GM12872 (cell line): ENCODE measurements around the gene PEAK3.

Experiments
- CTCF ChIP-seq: IDR thresholded peaks from 3 replicates; pipeline ENCODE4 v1.5.1; 2011; ENCODE audit warnings: low read depth, mild to moderate bottlenecking, low read length, moderate library complexity; ENCODE audit not compliant: insufficient read depth

Gene PEAK3

DNA sequence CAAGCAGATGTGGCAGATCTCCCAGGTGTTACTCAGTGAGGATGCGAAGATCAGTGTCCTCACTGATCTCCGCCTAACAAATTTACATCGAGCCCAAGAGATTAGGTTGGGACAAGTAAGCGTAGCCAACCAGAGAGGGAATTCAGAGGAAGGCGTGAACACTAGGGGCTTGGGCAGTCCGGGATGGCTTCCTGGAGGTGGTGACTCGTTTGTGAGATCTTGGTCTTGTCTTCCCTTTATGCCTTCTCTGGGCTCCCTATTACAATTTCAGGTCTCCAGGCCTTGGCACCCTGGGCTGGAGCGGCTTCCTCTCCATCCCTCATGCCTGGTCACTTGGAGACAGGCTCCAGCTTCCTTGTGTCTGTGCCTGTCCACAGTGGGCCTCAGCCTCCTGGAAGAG lies 39.2 kb downstream of the PEAK3 start:
- TF ChIP-seq CTCF = no peak

DNA sequence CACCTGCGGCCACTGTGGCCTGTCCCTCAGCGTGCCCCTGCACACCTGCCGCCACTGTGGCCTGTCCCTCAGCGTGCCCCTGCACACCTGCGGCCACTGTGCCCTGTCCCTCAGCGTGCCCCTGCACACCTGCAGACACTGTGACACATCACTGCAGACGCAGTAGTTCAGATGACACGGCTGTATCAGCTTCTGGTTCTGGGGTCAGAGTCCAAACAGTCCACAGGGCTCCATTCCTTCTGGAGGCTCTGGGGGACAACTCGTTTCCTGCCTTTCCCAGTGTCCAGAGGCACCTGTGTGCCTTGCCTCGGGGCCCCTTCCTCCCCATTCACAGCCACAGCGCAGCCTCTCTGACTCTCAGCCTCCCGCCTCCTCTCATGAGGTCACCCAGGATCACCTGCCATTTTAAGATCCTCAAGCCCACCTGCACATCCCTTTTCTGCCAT lies 39.9 kb downstream of the PEAK3 start:
- no peak for TF ChIP-seq CTCF

DNA sequence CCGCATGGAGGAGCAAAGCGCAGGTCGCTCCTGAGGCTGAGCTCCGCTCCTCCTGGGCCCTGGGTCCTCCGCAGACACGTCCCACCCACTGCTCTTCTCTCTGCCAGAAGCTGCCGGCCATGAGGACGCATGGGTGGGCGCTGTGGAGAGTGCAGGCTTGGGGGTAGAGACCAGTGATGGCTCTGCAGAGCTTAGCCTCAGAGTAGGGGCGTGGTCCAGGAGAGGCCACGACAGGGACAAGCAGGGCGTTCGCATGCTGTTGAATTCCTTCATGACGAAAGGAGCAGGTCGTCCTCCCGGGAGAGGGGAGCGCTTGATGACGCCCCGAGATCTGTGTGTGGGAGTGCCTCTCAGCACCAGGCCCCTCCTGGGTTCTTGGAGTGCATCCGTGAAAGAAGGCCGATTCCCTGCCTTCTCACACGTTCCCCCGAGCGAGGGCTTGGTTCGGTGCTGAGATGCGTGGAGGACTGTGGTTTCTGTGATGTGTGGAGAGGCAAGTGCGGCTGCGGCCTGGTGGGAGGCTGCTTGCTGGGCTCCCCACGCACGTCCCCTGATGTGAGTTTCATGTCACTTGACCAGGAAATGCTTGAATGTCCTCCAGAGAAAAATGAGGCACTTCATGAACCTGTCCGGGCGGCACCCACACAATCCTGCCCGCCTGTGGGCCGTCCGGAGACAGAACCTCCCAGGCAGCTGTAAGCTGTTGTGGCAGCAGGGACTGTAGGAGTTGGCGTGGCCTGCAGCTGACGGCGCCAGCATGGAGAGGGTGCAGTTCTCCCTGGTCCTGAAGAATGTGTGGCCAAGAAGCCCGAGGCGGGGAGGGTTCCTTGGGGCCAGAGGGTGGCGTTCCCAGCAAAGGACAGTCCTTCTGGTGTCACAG lies 40.9 kb downstream of the PEAK3 start:
- TF ChIP-seq CTCF = no peak

DNA sequence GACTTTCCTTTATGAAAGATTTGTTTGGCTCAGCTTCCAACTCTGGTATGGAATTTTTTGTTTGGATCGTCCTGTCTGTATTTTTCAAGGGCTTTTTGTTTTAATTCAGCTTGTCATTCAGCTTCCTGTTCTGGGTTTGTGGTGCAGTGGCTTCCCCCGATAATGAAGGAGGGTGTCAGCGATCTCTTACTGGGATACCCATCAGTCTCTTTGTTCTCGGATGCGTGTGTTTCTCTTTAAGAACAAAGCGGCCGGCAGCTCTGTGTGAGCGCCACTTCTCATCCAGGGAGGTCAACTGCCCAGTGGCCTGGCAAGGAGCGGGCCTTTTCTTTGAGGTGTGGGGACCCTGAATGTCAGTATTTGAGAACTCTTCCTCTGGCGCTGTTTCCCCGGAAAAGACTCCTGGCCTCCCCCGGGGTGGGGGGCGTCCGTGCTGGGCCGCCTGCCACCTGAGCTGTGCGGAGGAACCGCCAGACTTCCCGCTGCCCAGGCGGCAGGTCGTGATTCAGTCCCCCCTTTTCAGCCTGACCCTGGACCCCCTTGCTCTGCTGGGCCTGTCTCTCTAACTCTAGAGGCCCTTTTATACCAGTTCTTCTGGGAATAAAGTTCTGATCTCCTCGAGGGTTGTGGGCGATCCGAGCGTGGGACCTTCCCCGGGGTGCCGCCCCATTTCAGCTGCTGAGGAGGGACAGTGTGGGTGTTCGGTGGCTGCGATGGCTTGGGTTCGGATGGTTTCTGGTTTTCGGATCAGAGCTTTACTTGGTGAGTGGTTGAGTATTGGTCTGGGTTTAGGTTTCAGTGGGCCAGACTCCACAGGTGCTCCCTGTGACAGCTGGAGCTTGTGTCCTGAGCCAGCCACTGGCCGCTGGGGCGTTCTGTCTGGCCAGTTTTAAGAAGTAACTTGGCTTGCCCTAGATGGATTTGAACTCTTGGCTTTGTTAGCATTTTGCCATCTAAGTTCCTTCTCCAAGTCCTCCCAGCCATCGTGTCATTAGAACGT lies 41.9 kb downstream of the PEAK3 start:
- no peak for TF ChIP-seq CTCF

DNA sequence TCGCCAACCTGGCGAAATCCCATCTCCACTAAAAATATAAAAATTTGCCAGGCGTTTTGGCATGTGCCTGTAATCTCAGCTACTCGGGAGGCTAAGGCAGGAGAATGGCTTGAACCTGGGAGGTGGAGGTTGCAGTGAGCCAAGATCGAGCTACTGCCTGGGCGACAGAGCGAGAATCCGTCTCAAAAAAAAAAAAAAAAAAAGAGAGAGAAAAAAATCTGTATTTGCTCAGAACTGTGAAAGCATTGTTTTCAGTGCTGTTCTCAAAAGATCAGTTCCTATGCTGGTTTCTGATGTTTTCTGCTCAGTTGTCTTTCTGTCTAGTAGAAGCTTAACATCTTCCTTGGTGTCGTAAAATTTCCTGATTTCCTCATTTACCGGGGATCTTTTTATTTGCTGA lies 42.8 kb downstream of the PEAK3 start:
- TF ChIP-seq CTCF = no peak

DNA sequence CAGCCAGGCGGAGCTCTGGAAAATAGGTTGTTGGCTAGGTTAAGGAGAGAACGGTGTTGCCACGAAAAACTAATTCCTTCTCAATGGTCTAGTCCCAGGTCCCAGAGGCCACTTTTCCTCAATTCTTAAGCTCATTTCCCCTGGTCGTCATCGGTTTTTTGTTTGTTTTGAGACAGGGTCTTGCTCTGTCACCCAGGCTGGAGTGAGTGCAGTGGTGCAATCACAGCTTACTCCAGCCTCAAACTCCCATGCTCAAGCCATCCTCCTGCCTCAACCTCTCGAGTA lies 44.2 kb downstream of the PEAK3 start:
- no peak for TF ChIP-seq CTCF

DNA sequence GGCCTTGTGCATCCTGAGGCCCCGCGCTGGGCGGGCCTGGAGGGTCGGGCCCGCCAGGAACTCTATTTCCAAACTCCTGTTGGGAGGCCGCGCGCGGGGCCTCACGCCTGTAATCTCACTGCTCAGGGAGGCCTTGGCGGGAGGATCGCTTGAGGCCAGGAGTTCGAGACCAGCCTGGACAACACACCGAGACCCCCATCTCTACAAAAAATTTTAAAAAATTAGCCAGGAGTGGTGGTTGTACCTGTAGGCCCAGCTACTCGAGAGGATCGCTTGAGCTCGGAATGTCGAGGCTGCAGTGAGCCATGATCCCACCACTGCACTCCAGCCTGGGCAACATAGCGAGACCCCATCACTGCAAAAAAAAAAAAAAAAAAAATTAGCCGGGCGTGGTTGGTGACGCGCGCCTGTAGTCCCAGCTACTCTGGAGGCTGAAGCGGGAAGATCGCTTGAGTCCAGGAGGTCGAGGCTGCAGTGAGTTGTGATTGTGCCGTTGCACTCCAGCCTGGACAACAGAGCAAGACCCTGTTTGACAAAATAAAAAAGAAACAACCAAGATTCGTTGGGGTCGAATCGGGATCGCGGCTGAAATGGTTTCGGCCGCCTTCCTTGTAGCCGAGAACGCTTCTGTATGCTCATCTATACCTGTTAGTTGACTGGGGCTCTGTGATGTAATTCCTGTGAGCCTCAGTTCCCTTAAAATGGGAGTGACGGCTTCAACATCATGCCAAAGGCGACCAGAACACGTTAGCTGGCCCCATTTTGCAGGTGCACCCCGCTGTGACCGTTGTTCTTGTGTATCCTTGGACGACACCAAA lies 44.7 kb downstream of the PEAK3 start:
- TF ChIP-seq CTCF = no peak
